H1 (cell line): ENCODE measurements around the gene CELA1. TPM values are rescaled to one million over a fixed set of nuclear protein-coding genes. Genes with fewer than 3 reads are reported as not detected.

Experiments used
- NRF1 ChIP-seq: IDR thresholded peaks from 2 replicates; pipeline ENCODE4 v1.6.1; 2011; ENCODE audit warnings: mild to moderate bottlenecking, low read depth, low read length, improper control_type of control experiment
- YY1 ChIP-seq: IDR thresholded peaks from 2 replicates; pipeline ENCODE4 v1.6.1; 2011; ENCODE audit warnings: low read depth, mild to moderate bottlenecking, low read length
- polyA plus RNA-seq, 7 experiments: library from polyadenylated mRNA; depleted of rRNA in 3 of 7; stranded (reverse) in 5 of 7; unstranded in 2 of 7; fragments of >200 nt in 5 of 7; fragments of 200-250 nt in 2 of 7; gene quantifications; 1 replicate in 5 of 7; 2 replicates in 1 of 7; 4 replicates in 1 of 7; pipeline versions ENCODE4 v1.2.1 to v1.2.3, GENCODE V29; 2011 to 2013; ENCODE audit warnings: missing spikeins in 2 of 7, mixed read lengths in 2 of 7
- total RNA-seq: library from RNA; stranded (reverse); fragmentation: NEBNext Ultra II Directional; extraction: Animal tissue kit (Norgen Biotek cat#: 25700); gene quantifications from 2 replicates; pipeline ENCODE4 v1.2.1, GENCODE V29; 2021

Gene CELA1
- total and polyA plus RNA-seq, 2 of the 8 experiments (the other 6 are each of a cell fraction or from before 2014, with no cell fraction given): 0.09 TPM; not detected in 1

DNA sequence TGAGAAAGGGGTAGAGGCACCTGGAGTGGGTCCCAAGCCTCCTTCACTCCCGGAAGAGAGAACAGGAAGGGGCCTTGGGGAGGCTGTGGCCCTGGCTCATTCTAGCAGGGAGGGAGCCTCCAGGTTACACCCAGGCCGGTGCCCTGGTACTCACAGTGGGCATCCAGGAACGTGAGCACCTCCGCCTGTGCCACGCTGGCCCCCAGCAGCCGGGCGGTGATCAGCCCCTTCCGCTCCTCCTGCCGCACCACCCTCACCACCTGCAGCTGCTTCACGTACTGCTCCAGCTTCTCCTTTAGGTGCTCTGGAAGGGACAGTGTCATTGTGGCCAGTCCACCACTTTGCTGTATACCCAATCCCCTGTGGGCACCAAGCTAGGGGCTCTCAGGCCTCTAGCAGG lies 18.8 kb upstream of the CELA1 start (continued):
- TF ChIP-seq NRF1 (no peak), YY1 (no peak)
